Right forelimb (tissue), 1 donor: ENCODE measurements around the gene MAB21L4.

Experiments
- DNase-seq: peaks from one replicate; pipeline ENCODE4 v3.0.0-alpha.2; 2018

Gene MAB21L4

DNA sequence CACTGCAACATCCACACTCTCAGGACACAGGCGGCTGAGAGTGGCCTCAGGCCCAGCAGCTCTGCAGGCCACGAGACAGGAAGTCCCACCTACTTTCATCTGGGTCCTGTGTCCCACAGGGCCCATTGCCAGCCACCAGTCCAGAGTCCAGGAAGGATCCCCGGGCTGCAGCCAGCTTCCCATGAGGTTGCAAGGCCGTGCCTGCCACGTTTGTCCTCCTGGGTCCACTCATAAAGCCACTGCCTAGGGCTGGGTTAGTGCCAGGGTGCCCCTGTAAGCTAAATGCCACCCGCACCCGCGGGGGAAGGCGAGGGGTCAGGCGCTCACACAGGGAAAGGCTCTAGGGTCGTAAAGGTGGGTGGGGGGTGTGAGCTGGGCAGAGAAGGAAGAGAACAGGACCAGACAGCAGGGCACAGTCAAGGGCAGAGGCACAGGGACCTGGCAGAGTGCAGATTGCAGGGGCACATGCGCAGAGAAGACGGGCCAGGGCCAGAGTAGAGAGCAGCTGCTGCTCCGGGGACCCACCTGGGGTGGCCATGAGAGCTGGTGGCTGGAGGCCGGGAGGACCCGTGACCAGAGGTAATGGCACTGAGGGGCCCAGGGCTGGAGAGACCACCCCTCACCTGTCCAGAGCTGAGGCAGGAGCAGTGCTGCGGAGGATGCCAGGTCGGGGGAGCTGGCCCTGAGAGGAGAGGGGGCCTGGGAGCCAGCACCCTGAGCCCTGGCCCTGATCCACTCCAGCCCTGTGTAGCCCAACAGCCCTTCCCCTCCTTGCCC lies 19.3 kb downstream of the MAB21L4 start:
- DNase-seq, result no peak

DNA sequence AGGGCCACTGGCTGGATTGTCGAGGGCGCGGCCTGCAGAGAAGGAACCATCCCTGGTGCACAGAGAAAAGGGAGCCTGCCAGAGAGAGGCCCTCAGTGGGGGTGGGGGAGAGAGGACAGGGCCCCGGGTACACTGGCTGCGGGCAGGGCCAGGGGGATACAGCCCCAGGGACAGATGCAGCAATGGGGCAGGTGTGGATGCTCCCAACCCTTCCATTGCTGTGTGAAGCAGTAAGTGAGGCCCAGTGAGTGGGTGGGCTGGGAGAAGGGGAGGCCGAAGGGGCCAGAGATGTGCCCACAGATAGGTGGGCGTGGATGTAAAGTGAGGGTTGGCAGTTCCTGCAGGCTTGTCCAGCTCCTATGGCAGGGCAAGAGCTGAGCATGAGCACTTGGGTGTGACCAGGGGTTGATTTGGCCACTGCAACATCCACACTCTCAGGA lies 19.9 kb downstream of the MAB21L4 start:
- no peak for DNase-seq

- DNase-seq, result no peak
These were observed 20.5 kb downstream of the MAB21L4 start for GRCh38 chr2:240875228-240876034.

DNA sequence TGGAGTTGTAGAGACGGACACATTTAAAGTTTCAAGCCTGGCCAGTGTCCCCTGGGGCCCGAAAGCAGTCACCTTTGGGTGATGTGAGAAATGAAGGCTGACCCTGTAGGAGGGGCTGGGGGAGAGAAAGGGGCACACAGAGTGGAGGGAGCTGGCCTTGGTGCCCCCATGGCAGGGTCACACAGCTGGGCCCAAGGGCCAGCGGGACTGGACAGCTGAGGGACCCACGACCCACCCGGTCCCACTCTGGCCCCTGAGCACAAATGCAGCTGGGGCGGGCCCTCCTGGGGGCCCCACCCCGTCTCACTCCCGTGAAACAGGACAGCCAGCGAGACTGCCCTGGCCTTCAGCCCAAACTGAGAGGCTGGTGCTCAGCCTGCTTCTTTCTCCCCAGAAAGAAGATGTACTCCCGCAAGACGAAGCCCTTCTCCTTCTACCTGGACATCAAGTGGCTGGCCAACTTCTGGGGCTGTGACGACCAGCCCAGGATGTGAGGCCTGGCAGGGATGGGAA lies 21.2 kb downstream of the MAB21L4 start:
- DNase-seq, result no peak

DNA sequence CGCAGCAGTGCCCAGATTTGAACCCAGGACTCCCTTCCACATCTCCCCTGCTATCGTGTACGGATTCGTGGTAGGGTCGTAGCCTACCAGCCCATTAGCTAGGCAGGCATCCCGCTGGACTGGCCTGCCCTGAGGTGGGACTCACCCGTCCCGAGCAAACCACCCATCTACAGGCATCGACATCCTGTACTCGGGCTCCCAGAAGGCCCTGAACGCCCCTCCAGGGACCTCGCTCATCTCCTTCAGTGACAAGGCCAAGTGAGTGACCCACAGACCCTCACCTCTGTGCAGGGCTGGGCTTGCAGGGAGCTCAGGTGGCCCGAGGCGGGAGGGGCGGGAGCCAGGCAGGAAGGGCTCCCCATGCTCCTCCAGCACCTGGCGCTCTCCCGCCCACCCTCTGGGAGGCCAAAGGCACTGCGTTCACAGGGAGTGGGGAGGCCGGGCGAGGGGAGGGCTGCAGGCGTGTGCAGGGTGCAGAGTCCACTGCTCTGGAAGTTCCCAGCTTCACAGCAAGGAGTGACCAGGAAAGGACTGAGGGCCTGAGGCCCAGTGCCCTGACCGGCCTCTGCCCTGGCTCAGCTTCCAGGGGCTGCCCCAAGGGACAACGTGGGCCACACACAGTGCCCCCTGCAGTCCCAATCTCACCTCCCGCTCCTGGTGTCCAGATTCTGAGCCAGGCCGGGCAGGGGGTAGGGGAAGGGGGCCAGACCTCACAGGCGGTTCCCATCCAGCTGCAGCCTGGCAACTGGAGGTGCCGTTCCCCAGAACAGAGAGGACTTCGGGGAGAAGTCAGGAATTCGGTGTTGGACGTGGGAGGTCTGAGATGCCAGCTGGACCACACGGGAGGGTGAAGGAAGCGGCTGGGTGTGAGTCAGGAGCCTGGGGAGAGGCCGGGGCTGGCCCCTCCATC lies 21.9 kb downstream of the MAB21L4 start:
- DNase-seq, result no peak

DNA sequence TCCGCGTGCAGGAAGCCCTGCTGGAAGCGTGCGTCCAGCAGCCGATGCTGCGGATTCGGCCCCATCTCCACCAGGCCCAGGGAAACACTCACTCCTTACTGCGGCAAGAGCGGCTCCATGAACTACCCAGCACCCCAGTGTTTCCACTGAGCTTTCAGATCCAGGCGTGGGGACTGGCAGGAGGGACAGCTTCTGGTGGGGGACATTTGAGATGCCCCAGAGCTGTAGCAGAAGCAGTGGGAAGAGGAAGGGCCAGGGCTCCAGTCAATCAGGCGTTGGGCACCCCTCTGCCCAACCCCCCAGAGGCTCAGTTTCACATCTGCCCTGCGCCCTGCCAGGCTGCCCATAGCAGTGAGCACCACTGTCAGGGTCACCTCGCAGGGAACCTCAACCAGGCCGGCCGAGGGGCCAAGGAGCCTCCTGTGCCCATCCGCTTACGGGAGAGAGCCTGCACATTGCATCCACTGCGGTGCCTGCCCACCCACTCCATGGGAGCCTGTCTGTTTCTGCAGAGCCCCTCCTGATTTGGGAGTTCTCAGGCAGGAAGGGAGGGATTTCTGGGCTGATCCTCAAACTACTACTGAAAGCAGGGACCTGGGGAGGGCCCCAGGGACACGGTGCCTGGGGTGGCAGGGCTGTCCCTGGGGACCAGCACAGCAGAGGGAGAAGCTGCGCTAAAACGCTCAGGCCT lies 22.7 kb downstream of the MAB21L4 start:
- DNase-seq, result no peak

DNA sequence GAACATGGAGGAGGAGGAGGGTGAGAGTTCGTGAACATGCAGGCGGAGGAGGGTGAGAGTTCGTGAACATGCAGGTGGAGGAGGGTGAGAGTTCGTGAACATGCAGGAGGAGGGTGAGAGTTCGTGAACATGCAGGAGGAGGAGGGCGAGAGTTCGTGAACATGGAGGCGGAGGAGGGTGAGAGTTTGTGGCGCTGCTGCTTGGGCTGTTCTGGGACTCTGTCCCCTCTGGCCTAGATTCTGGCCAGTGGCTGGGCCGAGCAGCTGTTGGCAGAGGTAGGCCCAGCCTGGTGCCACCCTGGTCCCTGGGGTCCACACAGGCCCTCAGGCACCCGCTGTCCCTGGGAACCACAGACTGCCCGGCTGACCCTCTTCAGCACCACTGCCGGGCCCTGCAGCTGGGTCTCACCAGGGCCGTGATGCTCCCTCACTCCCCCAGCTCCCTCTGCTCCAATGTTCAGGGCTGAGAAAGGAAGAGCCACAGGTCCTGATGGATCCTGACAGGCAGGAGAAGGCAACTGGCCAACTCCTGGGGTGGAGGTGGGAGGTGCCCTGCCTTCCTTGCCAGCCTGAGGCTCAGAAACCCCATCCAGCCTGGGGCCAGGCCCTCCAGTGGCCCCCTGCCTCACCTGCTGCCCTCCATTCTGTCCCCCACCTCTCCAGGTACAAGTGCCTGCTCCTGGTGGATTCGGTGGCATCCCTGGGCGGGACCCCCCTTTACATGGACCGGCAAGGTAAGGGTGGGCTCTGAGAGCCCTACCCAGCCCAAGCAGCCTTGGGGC lies 23.4 kb downstream of the MAB21L4 start:
- DNase-seq, result no peak

- no peak for DNase-seq
These were observed 24.6 kb downstream of the MAB21L4 start for GRCh38 chr2:240871071-240871958.

DNA sequence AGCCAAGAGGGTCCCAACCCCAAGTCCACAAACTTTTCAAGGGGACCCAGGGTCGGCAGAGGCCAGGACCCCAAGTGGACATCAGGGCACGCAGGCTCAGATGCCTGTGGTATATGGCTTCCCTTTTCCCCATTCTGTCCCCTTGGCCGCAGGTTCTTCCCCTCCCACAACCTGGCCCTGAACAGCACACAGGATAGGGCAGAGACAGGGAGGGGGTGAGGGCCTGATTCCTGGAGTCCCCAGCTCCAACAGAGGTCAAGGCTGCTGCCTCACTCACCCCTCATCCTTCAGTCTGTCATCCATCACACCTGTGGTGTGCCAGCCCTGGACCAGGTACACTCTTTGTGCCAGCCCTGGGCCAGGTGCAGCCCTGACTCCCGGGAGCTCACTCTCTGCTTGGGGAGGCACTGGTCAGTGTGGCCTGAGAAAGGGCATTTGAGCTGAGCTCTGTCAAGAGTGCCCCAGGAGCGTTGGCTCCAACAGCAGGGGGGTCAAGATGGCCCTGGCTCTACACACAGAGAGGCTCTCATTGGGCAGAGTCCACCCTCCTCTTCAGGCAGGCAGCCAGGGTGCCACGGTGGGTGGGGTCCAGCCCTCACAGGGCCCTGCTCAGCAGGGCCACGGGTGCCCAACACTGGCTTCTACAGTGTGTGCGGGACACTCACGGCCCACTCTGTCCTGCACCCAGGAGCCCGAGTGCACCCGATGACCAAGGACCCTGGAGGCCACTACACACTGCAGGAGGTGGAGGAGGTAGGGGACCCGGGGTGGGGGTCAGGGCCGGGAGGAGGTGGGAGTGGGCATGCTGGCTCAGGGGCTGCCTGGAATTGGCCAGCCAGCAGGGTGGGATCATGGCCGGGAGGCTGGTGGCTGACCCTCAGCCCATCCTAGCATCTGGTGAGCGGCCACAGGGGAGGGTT lies 25.7 kb downstream of the MAB21L4 start:
- DNase-seq, result no peak

DNA sequence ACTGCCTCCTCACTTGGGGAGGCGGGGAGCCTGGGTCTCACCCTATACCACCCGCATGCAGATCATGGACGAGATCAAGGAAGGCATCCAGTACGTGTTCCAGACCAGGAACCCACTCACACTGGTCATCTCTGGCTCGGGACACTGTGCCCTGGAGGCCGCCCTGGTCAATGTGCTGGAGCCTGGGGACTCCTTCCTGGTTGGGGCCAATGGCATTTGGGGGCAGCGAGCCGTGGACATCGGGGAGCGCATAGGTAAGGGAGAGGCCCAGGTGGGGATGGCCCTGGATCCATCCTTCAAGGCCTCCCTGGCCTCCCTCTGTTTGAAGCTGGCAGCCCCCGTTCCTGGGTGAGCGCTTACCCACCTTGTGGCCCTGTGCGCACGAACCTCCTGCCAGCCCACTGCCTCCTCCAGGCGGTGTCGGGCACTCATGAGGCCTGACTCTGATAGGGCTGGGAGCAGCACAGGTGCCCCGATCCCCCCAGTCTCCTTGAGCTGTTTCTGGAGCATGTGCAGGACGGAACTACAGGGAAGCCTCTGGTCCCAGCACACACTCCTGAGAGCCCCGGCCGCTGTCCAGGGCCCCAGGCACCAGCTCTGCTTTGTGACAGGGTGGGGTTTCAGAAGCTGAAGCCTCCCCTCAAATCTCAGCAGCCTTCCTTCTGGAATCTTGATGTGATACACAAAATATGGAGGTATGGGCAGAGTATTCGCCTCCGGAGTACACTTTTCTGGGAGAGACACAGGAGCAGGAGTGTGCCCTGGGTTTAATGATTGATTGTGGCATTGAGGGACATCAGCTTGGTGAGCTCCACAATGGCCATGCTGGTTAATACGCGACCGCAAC lies 26.6 kb downstream of the MAB21L4 start:
- no peak for DNase-seq

- DNase-seq, result no peak
These were observed 27.5 kb downstream of the MAB21L4 start, which contains the start of gene AGXT for GRCh38 chr2:240868286-240869108. AGXT (plus strand) TSS chr2:240868824; CDS start chr2:240868866, 42 bp downstream.

DNA sequence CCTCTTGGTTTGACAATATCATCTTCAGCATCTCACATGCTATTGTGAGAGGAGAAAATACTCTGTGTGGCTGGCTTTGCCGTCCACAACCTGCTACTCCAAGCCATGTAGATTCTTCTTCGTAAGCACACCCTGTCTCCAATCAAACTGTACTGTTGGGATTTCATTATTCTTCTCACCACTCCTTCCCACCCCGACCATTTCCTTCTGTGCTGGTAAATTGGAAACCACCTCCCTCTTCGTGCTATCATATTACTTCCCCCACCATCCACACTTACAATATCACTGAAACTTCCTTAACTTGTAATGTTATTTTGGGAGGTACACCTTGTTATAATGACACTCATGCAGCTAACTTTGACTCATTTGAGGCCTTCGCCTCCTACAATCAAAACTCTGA lies 30.6 kb downstream of the MAB21L4 start:
- DNase-seq, result no peak

DNA sequence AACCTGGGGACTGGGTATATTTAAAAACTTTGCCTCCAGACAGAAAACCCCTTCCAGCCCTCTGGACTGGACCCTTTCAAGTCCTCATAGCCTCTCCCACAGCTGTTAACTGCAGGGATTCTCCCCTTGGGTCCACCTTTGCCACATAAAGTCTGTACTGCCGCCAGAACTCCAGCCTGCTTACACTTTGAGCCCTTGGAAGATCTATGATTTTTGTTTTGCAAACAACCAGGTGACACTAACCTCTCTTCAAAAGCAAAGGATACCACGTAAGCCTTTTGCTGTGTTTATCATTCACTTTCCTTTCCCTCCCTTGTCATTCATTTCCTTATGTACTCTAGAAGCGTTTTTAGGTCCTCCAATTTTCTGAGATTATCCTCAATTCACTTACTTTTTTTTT lies 31.5 kb downstream of the MAB21L4 start:
- DNase-seq, result no peak

- peak; percentile 1 for DNase-seq
These were observed 34.4 kb downstream of the MAB21L4 start for GRCh38 chr2:240861547-240861946.

GRCh38 chr2:240858871-240859270 lies 37.1 kb downstream of the MAB21L4 start:
- no peak for DNase-seq

DNA sequence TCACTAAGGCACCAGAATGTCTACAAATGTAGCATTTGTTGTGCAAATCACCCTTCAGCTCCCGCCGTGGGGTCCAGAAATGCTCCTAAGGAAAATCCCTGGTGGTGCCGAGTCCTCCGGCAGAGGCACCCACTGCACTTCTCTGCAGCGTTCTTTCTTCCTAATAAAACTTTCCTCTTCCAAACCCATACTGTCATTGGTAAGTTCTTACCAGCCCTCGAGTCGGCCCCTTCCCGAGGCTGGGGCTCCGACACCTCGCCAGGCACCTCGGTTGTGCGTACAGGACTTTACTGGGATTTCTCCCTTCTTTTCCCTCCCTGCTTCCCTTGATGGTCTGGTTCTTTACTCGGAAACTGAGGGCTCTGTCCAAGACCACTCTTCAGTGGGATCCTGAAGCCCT lies 37.6 kb downstream of the MAB21L4 start:
- peak; percentile 6 for DNase-seq
